Esophagus squamous epithelium (tissue), 5 donors: Measurements from ENCODE around the gene RNF141. TPM values are rescaled to one million over a fixed set of nuclear protein-coding genes. Genes with fewer than 3 reads are reported as not detected.

Source experiments
- DNase-seq: peaks from one replicate; lab custom pipeline; 2025; lab: John Stamatoyannopoulos, UW
- H3K27ac ChIP-seq, 4 donors: fragments of 200-600 bp; sonication (generic); one replicate each; pipeline ENCODE4 v1.5.1; 2016 to 2019; ENCODE audit warnings: mild to moderate bottlenecking in 1 of 4
- H3K27me3 ChIP-seq, 4 donors: fragments of 200-600 bp; sonication (generic); 1 replicate in 3 of 4; 2 replicates in 1 of 4; pipeline versions ENCODE4 v1.5.1 to v1.6.0; 2017 to 2021; ENCODE audit warnings: antibody characterized with exemption in 1 of 4
- H3K36me3 ChIP-seq, 3 donors: fragments of 200-600 bp; sonication (generic); one replicate each; pipeline ENCODE4 v1.5.1; 2016 to 2019
- H3K4me1 ChIP-seq, 3 donors: fragments of 200-600 bp; sonication (generic); one replicate each; pipeline ENCODE4 v1.5.1; 2017 to 2019
- H3K4me3 ChIP-seq, 4 donors: fragments of 200-600 bp; sonication (generic); 1 replicate in 3 of 4; 2 replicates in 1 of 4; pipeline ENCODE4 v1.5.1; 2016 to 2019; ENCODE audit warnings: mild to moderate bottlenecking in 2 of 4, moderate library complexity in 1 of 4
- H3K9me3 ChIP-seq, 3 donors: fragments of 200-600 bp; sonication (generic); one replicate each; pipeline ENCODE4 v1.5.1; 2016 to 2019
- CTCF ChIP-seq, 6 experiments: fragments of 450-650 bp in 4 of 6; fragments of 200-600 bp in 2 of 6; sonication (generic) in 2 of 6; IDR thresholded peaks; one replicate each; pipeline ENCODE4 v1.5.1; 2016 to 2019; ENCODE audit warnings: antibody characterized with exemption in 6 of 6, mild to moderate bottlenecking in 4 of 6, moderate library complexity in 4 of 6
- POLR2A ChIP-seq, 4 donors: fragments of 450-650 bp; IDR thresholded peaks; one replicate each; pipeline ENCODE4 v1.6.1; 2017; ENCODE audit warnings: antibody characterized with exemption in 4 of 4, mild to moderate bottlenecking in 4 of 4, moderate library complexity in 3 of 4
- WGBS, 2 donors: methylation state at CpG; one replicate each; pipeline ENCODE4 v1.1.5; 2018; 5-methylcytosine and 5-hydroxymethylcytosine counted together
- intact Hi-C: fragments of 100-400 bp; cut with DNase I; formaldehyde crosslinking; loops from one replicate; pipeline ENCODE4 v1.15.0; 2022
- total RNA-seq, 4 donors: library from RNA; depleted of rRNA; stranded (reverse); fragments of >200 nt; gene quantifications; one replicate each; pipeline ENCODE4 v1.1.0, GENCODE V29; 2016
- donor health status: DM: yes; HTN: yes; CAD: no.

Gene RNF141
- total RNA-seq, 4 donors from 2014 or later, result 51.7 to 88.4 (median 56.9) TPM

- intact Hi-C loops, result no loop called here
- H3K36me3 ChIP-seq, result peaks cover 0 to 70% (median 5%) of the 10 kb centered on the region in 3 donors
- H3K4me3 ChIP-seq, result no peak overlapping the region
- 83 to 84% methylated on average over 2 of the region's 2 CpGs for WGBS, 2 donors
- H3K27ac ChIP-seq, result peak overlapping the region in 1 of 4 donors; percentile 86
- DNase-seq, result no peak
- H3K9me3 ChIP-seq, result no peaks in the 10 kb centered on the region
- TF ChIP-seq POLR2A (IDR thresholded peaks at IDR 0.05) (no peak), CTCF (IDR thresholded peaks at IDR 0.05) (no peak)
- peaks cover 0 to 58% (median 11%) of the 10 kb centered on the region in 3 donors for H3K4me1 ChIP-seq
- no peaks in the 10 kb centered on the region for H3K27me3 ChIP-seq
Observed at GRCh38 chr11:10520562-10520961, 20.4 kb downstream of the RNF141 start.

GRCh38 chr11:10519630-10520029 lies 21.4 kb downstream of the RNF141 start:
- WGBS, 2 donors, result 83 to 87% methylated on average over 2 of the region's 2 CpGs
- peaks cover 2 to 56% (median 11%) of the 10 kb centered on the region in 3 donors for H3K4me1 ChIP-seq
- H3K27ac ChIP-seq, result peak overlapping the region in 1 of 4 donors; percentile 66
- peaks cover 0 to 72% (median 5%) of the 10 kb centered on the region in 3 donors for H3K36me3 ChIP-seq
- TF ChIP-seq POLR2A (IDR thresholded peaks at IDR 0.05) (no peak), CTCF (IDR thresholded peaks at IDR 0.05) (no peak)
- DNase-seq, result no peak
- no peak overlapping the region for H3K4me3 ChIP-seq
- no peaks in the 10 kb centered on the region for H3K9me3 ChIP-seq
- intact Hi-C loops, result no loop called here
- no peaks in the 10 kb centered on the region for H3K27me3 ChIP-seq

GRCh38 chr11:10518891-10519290 lies 22.1 kb downstream of the RNF141 start:
- Histone ChIP-seq H3K4me1 (peaks cover 9 to 56% (median 10%) of the 10 kb centered on the region in 3 donors), H3K27ac (peak overlapping the region in 3 of 4 donors; percentile 27 to 66 (median 28)), H3K4me3 (no peak overlapping the region), H3K36me3 (peaks cover 0 to 68% (median 5%) of the 10 kb centered on the region in 3 donors), H3K27me3 (no peaks in the 10 kb centered on the region), H3K9me3 (no peaks in the 10 kb centered on the region)
- no peak for DNase-seq
- no peak for TF ChIP-seq CTCF (IDR thresholded peaks at IDR 0.05)
- TF ChIP-seq POLR2A (IDR thresholded peaks at IDR 0.05), result no peak
- intact Hi-C loops, result no loop called here
- WGBS, 2 donors, result 87 to 91% methylated on average over 2 of the region's 2 CpGs

- Histone ChIP-seq H3K36me3 (peaks cover 0 to 69% (median 5%) of the 10 kb centered on the region in 3 donors), H3K27ac (peak overlapping the region in 3 of 4 donors; percentile 28 to 66 (median 45)), H3K27me3 (no peaks in the 10 kb centered on the region), H3K4me3 (no peak overlapping the region), H3K4me1 (peaks cover 6 to 48% (median 9%) of the 10 kb centered on the region in 3 donors), H3K9me3 (no peaks in the 10 kb centered on the region)
- intact Hi-C loops, result no loop called here
- DNase-seq, result no peak
- TF ChIP-seq POLR2A (IDR thresholded peaks at IDR 0.05) (no peak), CTCF (IDR thresholded peaks at IDR 0.05) (no peak)
Observed at GRCh38 chr11:10518123-10518522, 22.9 kb downstream of the RNF141 start.

GRCh38 chr11:10515418-10515817 lies 25.6 kb downstream of the RNF141 start:
- TF ChIP-seq POLR2A (IDR thresholded peaks at IDR 0.05), result no peak
- TF ChIP-seq CTCF (IDR thresholded peaks at IDR 0.05), result no peak
- Histone ChIP-seq H3K27ac (no peak overlapping the region), H3K27me3 (no peaks in the 10 kb centered on the region), H3K9me3 (no peaks in the 10 kb centered on the region), H3K36me3 (peaks cover 0 to 60% (median 5%) of the 10 kb centered on the region in 3 donors), H3K4me3 (no peak overlapping the region), H3K4me1 (peaks cover 0 to 29% (median 9%) of the 10 kb centered on the region in 3 donors)
- WGBS, 2 donors, result 83 to 94% methylated on average over 3 of the region's 3 CpGs
- intact Hi-C loops, result no loop called here
- DNase-seq, result no peak
